Mammary epithelial cell (primary cell): ENCODE data around the gene MRM3.

Experiments used
- CTCF ChIP-seq, 2 donors: IDR thresholded peaks in 1 of 2; conservative IDR thresholded peaks in 1 of 2; 2 replicates each; pipeline ENCODE4 v1.5.1; 2011 to 2012; ENCODE audit warnings: inconsistent platforms in 2 of 2, low read length in 2 of 2, mild to moderate bottlenecking in 2 of 2, control low read depth in 1 of 2, low read depth in 1 of 2; ENCODE audit not compliant: insufficient read depth in 1 of 2; ENCODE audit errors: extremely low read depth in 1 of 2
- EZH2 ChIP-seq: IDR thresholded peaks from 2 replicates; pipeline ENCODE4 v1.6.1; 2012; ENCODE audit warnings: low read length, inconsistent platforms, borderline replicate concordance

- TF ChIP-seq CTCF (conservative IDR thresholded peaks at IDR 0.05 in 1 of 2, IDR thresholded peaks at IDR 0.05 in 1 of 2; ENCODE audit: extremely low read depth in 1 of 2, insufficient read depth in 1 of 2, low read depth in 1 of 2, low read length in 2 of 2) (no peak), EZH2 (no peak)
These were observed 21.0 kb downstream of the MRM3 start for GRCh38 chr17:802901-803881.
